ENCODE results near the gene SH2D3C. TPM values are rescaled to one million over a fixed set of nuclear protein-coding genes. Genes with fewer than 3 reads are reported as not detected.

The SH2D3C gene, protein sequence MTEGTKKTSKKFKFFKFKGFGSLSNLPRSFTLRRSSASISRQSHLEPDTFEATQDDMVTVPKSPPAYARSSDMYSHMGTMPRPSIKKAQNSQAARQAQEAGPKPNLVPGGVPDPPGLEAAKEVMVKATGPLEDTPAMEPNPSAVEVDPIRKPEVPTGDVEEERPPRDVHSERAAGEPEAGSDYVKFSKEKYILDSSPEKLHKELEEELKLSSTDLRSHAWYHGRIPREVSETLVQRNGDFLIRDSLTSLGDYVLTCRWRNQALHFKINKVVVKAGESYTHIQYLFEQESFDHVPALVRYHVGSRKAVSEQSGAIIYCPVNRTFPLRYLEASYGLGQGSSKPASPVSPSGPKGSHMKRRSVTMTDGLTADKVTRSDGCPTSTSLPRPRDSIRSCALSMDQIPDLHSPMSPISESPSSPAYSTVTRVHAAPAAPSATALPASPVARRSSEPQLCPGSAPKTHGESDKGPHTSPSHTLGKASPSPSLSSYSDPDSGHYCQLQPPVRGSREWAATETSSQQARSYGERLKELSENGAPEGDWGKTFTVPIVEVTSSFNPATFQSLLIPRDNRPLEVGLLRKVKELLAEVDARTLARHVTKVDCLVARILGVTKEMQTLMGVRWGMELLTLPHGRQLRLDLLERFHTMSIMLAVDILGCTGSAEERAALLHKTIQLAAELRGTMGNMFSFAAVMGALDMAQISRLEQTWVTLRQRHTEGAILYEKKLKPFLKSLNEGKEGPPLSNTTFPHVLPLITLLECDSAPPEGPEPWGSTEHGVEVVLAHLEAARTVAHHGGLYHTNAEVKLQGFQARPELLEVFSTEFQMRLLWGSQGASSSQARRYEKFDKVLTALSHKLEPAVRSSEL
- polyA plus RNA-seq (2011; rRNA removed) (0.04 and 0.06 TPM in 2 replicates), polyA minus RNA-seq (2011; rRNA and poly(A)+ RNA removed) (0.21 TPM in 1 of 2 replicates, not detected in the other)

DNA sequence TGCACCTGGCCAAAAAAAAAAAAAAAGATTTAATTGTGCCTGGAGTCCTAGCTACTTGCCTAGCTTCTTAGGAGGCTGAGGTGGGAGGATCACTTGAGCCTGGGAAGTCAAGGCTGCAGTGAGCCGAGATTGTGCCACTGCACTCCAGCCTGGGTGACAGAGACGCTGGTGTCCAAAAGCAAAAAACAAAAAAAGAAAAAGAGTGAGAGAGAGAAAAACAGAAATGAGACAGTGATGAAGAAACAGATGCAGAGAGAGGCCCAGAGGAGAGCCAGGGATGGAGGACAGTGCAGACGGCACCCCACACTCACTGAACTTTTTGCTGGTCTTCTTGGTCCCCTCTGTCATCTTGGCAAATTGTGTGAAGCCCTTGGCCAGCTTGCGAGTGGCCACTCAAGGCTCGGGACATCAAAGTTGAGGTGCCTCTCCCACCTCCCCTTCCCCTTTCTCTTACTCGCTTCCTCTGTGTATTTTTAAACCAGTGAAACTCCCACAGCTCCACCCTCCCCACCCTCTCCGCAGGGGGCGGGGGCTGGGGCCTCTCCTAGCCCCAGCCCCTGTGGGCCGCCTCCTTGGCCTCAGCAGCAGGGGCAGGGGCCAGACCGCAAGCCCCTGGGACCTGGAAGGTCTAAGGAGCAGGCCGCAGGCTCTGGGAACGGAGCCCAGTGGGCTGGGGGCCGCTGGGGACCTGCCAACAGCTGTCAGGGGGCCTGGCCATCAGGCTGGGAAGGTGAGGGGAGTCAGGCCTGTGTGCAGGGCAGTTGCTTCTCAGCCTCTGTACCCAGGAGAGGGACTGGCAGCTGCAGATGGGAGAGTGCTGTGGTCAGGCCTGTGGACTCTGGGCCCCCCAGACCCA lies at the start of gene SH2D3C:
TSS of gene SH2D3C (minus strand) at position 387 of the 856 bp plus-strand sequence. CDS start at position 348, 39 bp downstream.
- ChIA-PET CTCF (interaction anchor here (0.6 to 1.2 kb wide), 4 partner anchors 12 to 316 kb away, joined by 3 to 5 read pairs (median 4); no protein-coding TSS in a partner anchor), POLR2A (no interaction called here)
- DNase-seq (ENCODE audit: low read depth) = no peak
- H3K36me3 ChIP-seq (ENCODE audit: control insufficient read depth, insufficient read depth, low read length) = no peaks in the 10 kb centered on the region
- peaks cover 9% of the 10 kb centered on the region; the same call in 1 of the 2 replicates for H3K27me3 ChIP-seq (ENCODE audit: control insufficient read depth, insufficient read depth, low read length)
- TF ChIP-seq, protein P1, sequence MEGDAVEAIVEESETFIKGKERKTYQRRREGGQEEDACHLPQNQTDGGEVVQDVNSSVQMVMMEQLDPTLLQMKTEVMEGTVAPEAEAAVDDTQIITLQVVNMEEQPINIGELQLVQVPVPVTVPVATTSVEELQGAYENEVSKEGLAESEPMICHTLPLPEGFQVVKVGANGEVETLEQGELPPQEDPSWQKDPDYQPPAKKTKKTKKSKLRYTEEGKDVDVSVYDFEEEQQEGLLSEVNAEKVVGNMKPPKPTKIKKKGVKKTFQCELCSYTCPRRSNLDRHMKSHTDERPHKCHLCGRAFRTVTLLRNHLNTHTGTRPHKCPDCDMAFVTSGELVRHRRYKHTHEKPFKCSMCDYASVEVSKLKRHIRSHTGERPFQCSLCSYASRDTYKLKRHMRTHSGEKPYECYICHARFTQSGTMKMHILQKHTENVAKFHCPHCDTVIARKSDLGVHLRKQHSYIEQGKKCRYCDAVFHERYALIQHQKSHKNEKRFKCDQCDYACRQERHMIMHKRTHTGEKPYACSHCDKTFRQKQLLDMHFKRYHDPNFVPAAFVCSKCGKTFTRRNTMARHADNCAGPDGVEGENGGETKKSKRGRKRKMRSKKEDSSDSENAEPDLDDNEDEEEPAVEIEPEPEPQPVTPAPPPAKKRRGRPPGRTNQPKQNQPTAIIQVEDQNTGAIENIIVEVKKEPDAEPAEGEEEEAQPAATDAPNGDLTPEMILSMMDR (IDR thresholded peaks at IDR 0.05; ENCODE audit: insufficient read depth, low read depth, low read length) = no peak
- no peak within 1 kb of the TSS for H3K4me3 ChIP-seq (ENCODE audit: low read depth, low read length)

DNA sequence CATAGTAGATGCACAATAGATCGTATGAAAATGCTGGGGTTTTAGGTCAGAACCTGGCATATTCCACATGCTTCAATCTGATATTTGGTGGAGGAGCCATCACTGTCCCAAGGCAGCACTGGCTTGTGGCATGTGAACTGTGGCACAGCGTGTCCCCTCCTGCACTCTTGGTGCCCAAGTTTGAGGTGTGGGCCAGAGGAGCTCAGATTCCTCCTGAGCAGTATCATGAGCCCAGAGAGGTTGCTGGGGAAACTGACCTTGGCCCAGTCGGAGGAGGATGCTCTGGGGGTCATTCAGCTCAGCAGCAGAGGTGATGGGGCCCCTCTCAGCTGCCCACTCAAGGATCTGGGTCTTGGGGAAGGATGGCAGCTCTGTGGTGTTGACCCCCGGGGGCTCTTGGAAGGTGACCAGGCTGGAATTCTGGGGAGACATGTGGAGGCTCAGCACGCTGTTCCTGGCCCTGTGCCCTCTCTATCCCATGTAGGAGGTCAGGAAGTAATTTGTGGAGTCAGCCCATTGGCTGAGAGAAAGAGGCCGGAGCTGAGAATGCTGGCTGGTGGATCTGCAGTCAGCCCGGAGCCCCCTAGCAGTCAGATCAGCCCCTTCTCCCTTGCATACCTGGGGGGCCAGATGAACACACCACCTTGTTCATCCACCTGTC lies 47.9 kb upstream of the SH2D3C start:
- Histone ChIP-seq H3K27me3 (ENCODE audit: control insufficient read depth, insufficient read depth, low read length) (no peaks in the 10 kb centered on the region), H3K36me3 (ENCODE audit: control insufficient read depth, insufficient read depth, low read length) (peaks cover 19% of the 10 kb centered on the region), H3K4me3 (ENCODE audit: low read depth, low read length) (no peak overlapping the region)
- ChIA-PET POLR2A (no interaction called here), CTCF (interaction anchor here (0.8 to 1.0 kb wide), 2 partner anchors 41 to 44 kb away, joined by 3 read pairs; partner anchors contain the start of gene CDK9)
- no peak for DNase-seq (ENCODE audit: low read depth)
- TF ChIP-seq, protein P1 (IDR thresholded peaks at IDR 0.05; ENCODE audit: insufficient read depth, low read depth, low read length) = no peak

DNA sequence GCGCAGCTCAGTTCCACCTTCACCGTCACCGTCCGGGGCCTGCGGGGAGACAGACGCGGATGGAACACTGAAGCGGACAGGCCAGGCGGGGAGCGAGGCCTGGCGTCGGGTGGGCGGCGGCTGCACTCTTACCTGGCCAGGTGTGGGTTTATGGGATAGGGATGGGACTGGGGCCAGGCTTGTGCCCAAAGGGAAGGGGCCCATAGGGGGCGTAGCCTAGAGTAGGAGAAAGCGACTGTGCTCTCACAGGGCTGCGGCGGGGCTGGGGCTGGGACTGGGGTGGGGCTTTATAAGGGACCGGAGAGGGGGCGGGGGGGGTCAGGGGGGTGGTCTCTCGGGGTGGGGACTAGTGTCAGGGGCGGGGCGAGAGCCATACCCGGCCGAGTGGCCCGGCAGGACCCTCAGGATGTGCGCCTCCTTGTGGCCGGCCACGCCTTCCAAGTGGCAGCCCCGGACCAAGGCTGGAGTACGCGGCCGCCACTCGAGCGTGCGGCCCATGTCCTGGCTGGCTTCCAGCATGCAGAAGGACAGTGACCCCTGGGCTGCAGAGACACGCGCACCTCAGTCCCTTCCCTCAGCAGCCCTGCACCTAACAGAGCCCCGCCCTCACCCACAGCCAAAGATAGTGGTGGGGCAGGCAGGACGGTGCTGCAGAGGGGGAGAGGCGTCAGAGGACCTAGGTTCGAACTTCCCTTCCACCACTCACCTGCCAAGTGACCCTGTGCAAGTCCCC lies 47.0 kb upstream of the SH2D3C start:
- DNase-seq (ENCODE audit: low read depth) = no peak
- H3K27me3 ChIP-seq (ENCODE audit: control insufficient read depth, insufficient read depth, low read length) = no peaks in the 10 kb centered on the region
- POLR2A ChIA-PET = no interaction called here
- TF ChIP-seq, protein P1 (IDR thresholded peaks at IDR 0.05; ENCODE audit: insufficient read depth, low read depth, low read length) = peak; percentile 35
- H3K36me3 ChIP-seq (ENCODE audit: control insufficient read depth, insufficient read depth, low read length) = peaks cover 22% of the 10 kb centered on the region
- CTCF ChIA-PET = interaction anchor here (1.0 to 1.4 kb wide), 2 partner anchors 20 to 45 kb away, joined by 3 to 5 read pairs; no protein-coding TSS in a partner anchor
- H3K4me3 ChIP-seq (ENCODE audit: low read depth, low read length) = no peak overlapping the region

DNA sequence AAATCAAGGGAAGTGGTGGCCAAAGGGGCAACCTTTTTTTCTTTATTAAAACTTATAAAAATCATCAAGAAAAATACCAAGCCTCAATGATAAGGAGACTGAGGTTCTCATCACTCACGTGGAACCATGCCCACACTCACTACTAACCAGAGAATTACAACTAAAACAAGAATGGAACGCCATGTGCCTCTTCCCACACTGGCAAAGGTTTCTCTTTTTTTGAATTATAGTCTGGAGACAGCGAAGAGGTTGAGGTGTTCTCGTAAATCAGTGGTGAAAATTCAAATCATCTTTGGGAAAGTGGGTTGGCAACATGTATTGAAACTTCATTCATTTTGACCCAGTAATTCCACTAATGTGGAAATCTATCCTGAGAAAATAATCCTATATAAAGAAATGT lies 43.6 kb upstream of the SH2D3C start:
- H3K4me3 ChIP-seq (ENCODE audit: low read depth, low read length) = no peak overlapping the region
- H3K27me3 ChIP-seq (ENCODE audit: control insufficient read depth, insufficient read depth, low read length) = no peaks in the 10 kb centered on the region
- no peak for DNase-seq (ENCODE audit: low read depth)
- TF ChIP-seq, protein P1 (IDR thresholded peaks at IDR 0.05; ENCODE audit: insufficient read depth, low read depth, low read length) = no peak
- CTCF ChIA-PET = interaction anchor here (0.6 kb wide), 1 partner anchor 352 kb away, joined by 3 read pairs; no protein-coding TSS in a partner anchor
- POLR2A ChIA-PET = no interaction called here
- H3K36me3 ChIP-seq (ENCODE audit: control insufficient read depth, insufficient read depth, low read length) = peaks cover 39% of the 10 kb centered on the region
